ENCODE measurements around the gene LARP1.

DNA sequence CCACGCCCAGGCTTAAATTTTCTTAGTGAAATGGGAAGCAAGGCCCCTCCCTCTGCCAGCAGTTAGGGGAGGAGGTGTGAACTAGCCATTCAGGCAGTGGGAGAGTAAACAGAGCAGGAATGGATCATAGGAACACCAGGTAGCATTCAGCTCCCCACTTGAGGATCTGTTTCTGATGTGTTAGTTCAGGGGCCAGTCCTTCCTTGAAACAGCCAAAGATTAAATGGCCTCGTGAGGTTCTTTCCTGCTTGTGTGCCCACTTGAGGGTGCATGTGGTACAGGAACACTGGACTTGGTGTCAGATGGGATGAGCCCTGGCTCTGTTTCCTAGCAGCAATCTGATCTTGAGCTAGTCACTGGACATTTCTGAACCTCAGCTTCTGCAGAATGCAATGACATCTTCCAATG, 74.0 kb downstream of the LARP1 start:
- TF ChIP-seq CREB1 (IDR thresholded peaks at IDR 0.05; ENCODE audit: low read depth) (no peak), TEAD4 (IDR thresholded peaks at IDR 0.05) (no peak), MAX (IDR thresholded peaks at IDR 0.05) (no peak), YY1 (IDR thresholded peaks at IDR 0.05; ENCODE audit: low read depth) (no peak)

All from Ishikawa (cell line).